Heart left ventricle (tissue), 16 donors: ENCODE data around the gene TMEM107. TPM values are rescaled to one million over a fixed set of nuclear protein-coding genes. Genes with fewer than 3 reads are reported as not detected.

ENCODE experiments used
- ATAC-seq, 4 donors: fragments of 200-7000 bp; cut with Tn5 transposase; one replicate each; pipeline ENCODE4 v1.9.1; 2020 to 2022; ENCODE audit warnings: moderate library complexity in 4 of 4, mild to moderate bottlenecking in 3 of 4, moderate number of reproducible peaks in 1 of 4
- DNase-seq, 5 donors: peaks; one replicate each; pipeline ENCODE4 v3.0.0-alpha.2; 2020
- H3K27ac ChIP-seq, 12 donors: fragments of 200-600 bp; sonication (generic) in 4 of 12; one replicate each; pipeline versions ENCODE4 v1.5.0 to v1.8.0; 2016 to 2022; ENCODE audit warnings: mild to moderate bottlenecking in 2 of 12
- H3K27me3 ChIP-seq, 9 donors: fragments of 200-600 bp; sonication (generic) in 2 of 9; one replicate each; pipeline versions ENCODE4 v1.5.1 to v1.8.0; 2016 to 2022; ENCODE audit warnings: mild to moderate bottlenecking in 3 of 9
- H3K36me3 ChIP-seq, 9 donors: fragments of 200-600 bp; sonication (generic) in 2 of 9; one replicate each; pipeline versions ENCODE4 v1.5.0 to v1.8.0; 2018 to 2022; ENCODE audit warnings: mild to moderate bottlenecking in 2 of 9
- H3K4me1 ChIP-seq, 12 donors: fragments of 200-600 bp; sonication (generic) in 4 of 12; one replicate each; pipeline versions ENCODE4 v1.5.0 to v1.8.0; 2016 to 2022; ENCODE audit warnings: mild to moderate bottlenecking in 3 of 12
- H3K4me3 ChIP-seq, 12 donors: fragments of 200-600 bp; sonication (generic) in 4 of 12; one replicate each; pipeline versions ENCODE4 v1.5.0 to v1.8.0; 2017 to 2022; ENCODE audit warnings: mild to moderate bottlenecking in 9 of 12, moderate library complexity in 4 of 12
- H3K9me3 ChIP-seq, 12 donors: fragments of 200-600 bp; sonication (generic) in 4 of 12; one replicate each; pipeline versions ENCODE4 v1.5.0 to v1.8.0; 2016 to 2022; ENCODE audit warnings: mild to moderate bottlenecking in 1 of 12
- POLR2A ChIP-seq, 2 donors: fragments of 450-650 bp; IDR thresholded peaks; one replicate each; pipeline ENCODE4 v1.6.1; 2017; ENCODE audit warnings: antibody characterized with exemption in 2 of 2, mild to moderate bottlenecking in 2 of 2, moderate library complexity in 2 of 2
- WGBS, 4 donors: extraction: QIAGEN DNeasy Blood & Tissue Kit in 2 of 4; methylation state at CpG; one replicate each; pipeline versions ENCODE4 v1.1.5 to v1.1.7; 2013 to 2018; 5-methylcytosine and 5-hydroxymethylcytosine counted together
- intact Hi-C, 10 donors: fragments of 100-400 bp; cut with DNase I; formaldehyde crosslinking; loops; one replicate each; pipeline versions ENCODE4 v1.11.1 to v1.14.2; 2022
- polyA plus RNA-seq, 2 donors: library from polyadenylated mRNA; stranded (reverse); fragments of 200-250 nt; gene quantifications; one replicate each; pipeline ENCODE4 v1.2.3, GENCODE V29; 2013
- total RNA-seq, 9 donors: library from RNA; depleted of rRNA in 2 of 9; stranded (reverse); fragments of >200 nt in 2 of 9; fragmentation: NEBNext Ultra II Directional in 3 of 9; extraction: Animal tissue kit (Norgen Biotek cat#: 25700) in 3 of 9; gene quantifications; one replicate each; pipeline versions ENCODE4 v1.1.0 to v1.2.4, GENCODE V29; 2016 to 2023
- TF ChIP-seq, protein P1 (sequence below), 12 donors: fragments of 200-600 bp; sonication (generic) in 4 of 12; IDR thresholded peaks; one replicate each; pipeline versions ENCODE4 v1.5.0 to v1.8.0; 2018 to 2022; ENCODE audit warnings: antibody characterized with exemption in 12 of 12, mild to moderate bottlenecking in 5 of 12
- donor health status: ischemic (EF 13 %, LVEDD 7.1; RV severe dilation, severe dysfunction).
- donor health status: healthy with polysubstance abuse.
- donor health status: DM: no; HTN: yes; CAD: no.
- donor health status: DM: no; HTN: no; CAD: no.
- donor health status: ischemic (EF 25% LVEDD 6.9; RV normal size, moderate dysfunction).
- donor health status: ischemic (EF 25% LVEDD 5.7; RV mildly dilated, moderate dysfunction).
- donor health status: healthy.
- donor health status: DM: yes; HTN: yes; CAD: no.
- donor health status: ischemic (EF 35%, LVEDD 5.7; RV mildly dilated, moderate dysfunction).
- donor health status: nonischemic (EF 11% LVEDD 7.7; RV severe dilation, severe dysfunction).
- donor health status: DM: yes; HTN: yes; CAD: no.
- donor health status: PGD.
- donor health status: ischemic (EF 29% LVEDD 5.4; RV normal size, mild dysfunction).
- donor health status: nonischemic (EF 23%, LVEDD 6.1; RV moderate dilation, normal function).

Gene TMEM107
- total and polyA plus RNA-seq, 11 donors, result 3.8 to 16.4 (median 8.4) TPM

DNA sequence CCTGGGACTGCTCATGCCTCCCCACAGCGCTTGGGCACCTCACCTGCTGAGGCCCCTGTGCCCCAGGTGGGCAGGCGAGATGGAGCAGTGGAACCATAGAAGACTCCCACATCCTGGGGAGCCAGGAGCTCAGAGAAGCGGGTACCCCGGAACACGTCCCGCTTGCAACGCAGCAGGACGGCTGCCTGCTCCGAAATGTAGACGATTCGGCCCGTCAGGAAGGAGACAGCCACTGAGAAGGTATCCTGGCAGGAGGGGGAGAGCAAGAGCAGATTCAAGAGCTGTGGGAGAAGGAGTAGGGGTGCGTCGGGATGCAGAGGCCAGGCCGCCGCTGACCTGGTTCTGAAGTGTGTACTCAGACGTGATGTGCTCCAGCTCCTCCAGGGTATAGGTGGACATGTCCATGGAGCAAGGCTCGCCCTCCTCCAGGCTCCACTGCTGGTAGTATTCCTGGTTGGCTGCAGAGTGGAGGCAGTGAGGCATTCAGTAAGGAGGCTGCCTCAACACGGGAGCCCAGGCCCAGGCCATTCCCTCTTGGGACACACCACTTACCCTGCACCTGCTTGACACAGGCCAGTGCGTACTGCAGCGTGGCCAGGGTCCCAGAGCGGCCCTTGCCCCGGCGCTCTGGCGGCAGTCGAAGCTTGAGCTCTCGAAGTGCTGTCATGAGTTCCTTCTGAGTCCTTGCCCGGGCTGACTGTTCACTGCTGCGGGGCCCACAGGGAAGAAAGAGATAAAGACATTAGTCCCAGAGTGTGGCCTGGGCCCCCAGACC, 26.6 kb downstream of the TMEM107 start:
- DNase-seq (peak in 1 of 5 donors; percentile 63), ATAC-seq (no peak)
- intact Hi-C loops, result loop anchor here in 4 of 10 donors (5.0 to 10.0 kb wide), 3 partner anchors 295 to 307 kb away; partner anchors contain the start of genes CYB5D1 (in 1 of the 4), NAA38 (in 1 of the 4) and TMEM88 (in 1 of the 4)
- Histone ChIP-seq H3K4me1 (peaks cover 21 to 75% (median 44%) of the 10 kb centered on the region in 12 donors), H3K27me3 (no peaks in the 10 kb centered on the region), H3K36me3 (peaks cover 6 to 69% (median 63%) of the 10 kb centered on the region in 9 donors), H3K9me3 (no peaks in the 10 kb centered on the region), H3K27ac (peak overlapping the region in 10 of 12 donors; percentile 98 to 100 (median 100)), H3K4me3 (peak overlapping the region in 3 of 12 donors; percentile 86 to 97 (median 95))
- no peak for TF ChIP-seq POLR2A (IDR thresholded peaks at IDR 0.05)
- TF ChIP-seq, protein P1, sequence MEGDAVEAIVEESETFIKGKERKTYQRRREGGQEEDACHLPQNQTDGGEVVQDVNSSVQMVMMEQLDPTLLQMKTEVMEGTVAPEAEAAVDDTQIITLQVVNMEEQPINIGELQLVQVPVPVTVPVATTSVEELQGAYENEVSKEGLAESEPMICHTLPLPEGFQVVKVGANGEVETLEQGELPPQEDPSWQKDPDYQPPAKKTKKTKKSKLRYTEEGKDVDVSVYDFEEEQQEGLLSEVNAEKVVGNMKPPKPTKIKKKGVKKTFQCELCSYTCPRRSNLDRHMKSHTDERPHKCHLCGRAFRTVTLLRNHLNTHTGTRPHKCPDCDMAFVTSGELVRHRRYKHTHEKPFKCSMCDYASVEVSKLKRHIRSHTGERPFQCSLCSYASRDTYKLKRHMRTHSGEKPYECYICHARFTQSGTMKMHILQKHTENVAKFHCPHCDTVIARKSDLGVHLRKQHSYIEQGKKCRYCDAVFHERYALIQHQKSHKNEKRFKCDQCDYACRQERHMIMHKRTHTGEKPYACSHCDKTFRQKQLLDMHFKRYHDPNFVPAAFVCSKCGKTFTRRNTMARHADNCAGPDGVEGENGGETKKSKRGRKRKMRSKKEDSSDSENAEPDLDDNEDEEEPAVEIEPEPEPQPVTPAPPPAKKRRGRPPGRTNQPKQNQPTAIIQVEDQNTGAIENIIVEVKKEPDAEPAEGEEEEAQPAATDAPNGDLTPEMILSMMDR (IDR thresholded peaks at IDR 0.05), result no peak
- 80 to 86% (median 85%) methylated on average over 24 to 29 of the region's 29 CpGs for WGBS, 4 donors

DNA sequence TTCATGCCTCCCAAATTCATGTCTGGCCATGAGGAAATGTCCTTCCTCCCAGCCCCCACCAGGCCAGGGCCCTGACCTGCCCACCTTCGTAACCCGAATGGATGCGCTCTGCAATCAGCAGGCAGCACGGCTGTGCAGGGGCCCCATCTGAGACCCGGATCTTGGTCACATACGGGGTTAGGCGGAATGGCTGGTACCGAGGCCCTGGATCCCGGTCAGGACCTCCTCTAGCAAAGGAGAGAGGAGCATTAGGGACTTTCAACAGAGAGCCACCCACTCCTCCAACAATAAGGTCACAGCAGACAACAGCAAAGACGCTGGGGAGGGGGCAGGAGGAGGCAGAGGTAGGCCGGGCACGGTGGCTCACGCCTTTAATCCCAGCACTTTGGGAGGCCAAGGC, 27.6 kb downstream of the TMEM107 start:
- intact Hi-C loops, result loop anchor here in 1 of 10 donors (10.0 kb wide), 1 partner anchor 304 kb away; no protein-coding TSS in a partner anchor
- peaks cover 20 to 76% (median 40%) of the 10 kb centered on the region in 12 donors for H3K4me1 ChIP-seq
- H3K27me3 ChIP-seq, result no peaks in the 10 kb centered on the region
- no peaks in the 10 kb centered on the region for H3K9me3 ChIP-seq
- TF ChIP-seq, protein P1 (IDR thresholded peaks at IDR 0.05), result no peak
- no peak for TF ChIP-seq POLR2A (IDR thresholded peaks at IDR 0.05)
- H3K36me3 ChIP-seq, result peaks cover 9 to 80% (median 73%) of the 10 kb centered on the region in 9 donors
- H3K27ac ChIP-seq, result peak overlapping the region in 6 of 12 donors; percentile 7 to 100 (median 44)
- H3K4me3 ChIP-seq, result no peak overlapping the region
- no peak for ATAC-seq
- DNase-seq, result peak in 1 of 5 donors; percentile 48
- 84 to 92% (median 87%) methylated on average over 13 of the region's 13 CpGs for WGBS, 4 donors

DNA sequence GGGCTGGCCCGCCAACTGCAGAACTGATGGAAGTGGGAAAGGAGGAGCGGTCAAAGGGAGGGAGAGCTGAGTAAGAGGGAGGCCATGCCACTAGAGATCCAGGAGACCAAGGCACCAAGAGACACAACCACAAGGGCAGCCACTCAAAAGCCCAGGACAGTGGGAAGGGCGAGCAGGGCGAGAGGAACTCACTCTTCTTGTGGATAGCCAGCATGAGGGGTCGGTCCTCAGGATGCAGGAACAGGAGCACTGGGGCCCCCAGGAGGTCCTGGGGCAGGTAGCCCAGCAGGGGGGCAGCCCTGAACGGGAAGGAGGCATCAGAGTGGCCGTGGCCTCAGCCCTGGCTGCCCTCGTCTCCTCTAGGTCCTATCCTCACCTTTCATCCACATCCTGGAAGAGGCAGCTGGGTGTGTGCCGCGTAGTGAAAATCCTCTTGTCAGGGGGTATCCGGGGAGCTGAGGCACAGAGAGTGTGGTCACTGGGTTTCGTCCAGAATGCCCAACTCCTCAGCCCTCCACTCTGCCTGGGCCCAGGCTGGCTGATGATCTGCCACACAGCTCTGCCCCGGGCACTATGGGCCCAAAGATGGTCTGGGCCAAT, 28.3 kb downstream of the TMEM107 start:
- intact Hi-C loops, result loop anchor here in 1 of 10 donors (10.0 kb wide), 1 partner anchor 303 kb away; no protein-coding TSS in a partner anchor
- TF ChIP-seq POLR2A (IDR thresholded peaks at IDR 0.05), result no peak
- TF ChIP-seq, protein P1 (IDR thresholded peaks at IDR 0.05), result no peak
- ATAC-seq (no peak), DNase-seq (peak in 1 of 5 donors; percentile 34)
- Histone ChIP-seq H3K4me3 (no peak overlapping the region), H3K36me3 (peaks cover 9 to 80% (median 79%) of the 10 kb centered on the region in 9 donors), H3K4me1 (peaks cover 14 to 73% (median 34%) of the 10 kb centered on the region in 12 donors), H3K9me3 (no peaks in the 10 kb centered on the region), H3K27ac (peak overlapping the region in 6 of 12 donors; percentile 17 to 100 (median 44)), H3K27me3 (no peaks in the 10 kb centered on the region)
- 84 to 92% (median 90%) methylated on average over 13 of the region's 13 CpGs for WGBS, 4 donors
